Stimulated activated CD4-positive, alpha-beta T cell treated with anti-CD3 and anti-CD28 coated beads, Interleukin-15, amount 100 ng/mL, for 1 hour (primary cell): ENCODE data around the gene PTS.
A peak's percentile ranks its signal among the peaks of the same experiment; 100 is the strongest.

Source experiments
- DNase-seq, 2 donors: peaks; one replicate each; pipeline ENCODE4 v3.0.0-alpha.2; 2020; ENCODE audit warnings: low read depth in 1 of 2, low spot score in 1 of 2

Gene PTS

DNA sequence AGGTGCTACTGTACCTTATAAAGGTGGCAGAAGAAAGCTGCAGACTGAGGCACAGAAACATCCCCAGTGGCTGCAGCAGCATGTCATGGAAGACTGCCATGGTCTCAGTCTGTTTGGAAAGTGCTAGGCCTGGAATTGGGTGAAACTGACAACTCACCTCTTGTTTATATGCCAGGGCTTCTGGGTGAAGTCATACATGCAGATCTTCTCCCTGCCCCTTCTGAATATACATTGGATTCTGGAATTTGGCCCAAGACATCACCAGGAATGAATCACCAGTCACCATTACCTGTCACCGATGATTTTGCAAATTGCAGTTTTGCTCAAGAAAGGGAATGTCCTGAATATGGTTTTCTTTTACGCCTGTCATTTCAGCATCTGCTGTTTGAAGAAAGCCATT, 34.3 kb downstream of the PTS start, which contains the start of gene PLET1:
TSS of gene PLET1 (minus strand) at position 371 of the 400 bp plus-strand sequence. CDS start at position 100, 271 bp downstream.
- DNase-seq: no peak

DNA sequence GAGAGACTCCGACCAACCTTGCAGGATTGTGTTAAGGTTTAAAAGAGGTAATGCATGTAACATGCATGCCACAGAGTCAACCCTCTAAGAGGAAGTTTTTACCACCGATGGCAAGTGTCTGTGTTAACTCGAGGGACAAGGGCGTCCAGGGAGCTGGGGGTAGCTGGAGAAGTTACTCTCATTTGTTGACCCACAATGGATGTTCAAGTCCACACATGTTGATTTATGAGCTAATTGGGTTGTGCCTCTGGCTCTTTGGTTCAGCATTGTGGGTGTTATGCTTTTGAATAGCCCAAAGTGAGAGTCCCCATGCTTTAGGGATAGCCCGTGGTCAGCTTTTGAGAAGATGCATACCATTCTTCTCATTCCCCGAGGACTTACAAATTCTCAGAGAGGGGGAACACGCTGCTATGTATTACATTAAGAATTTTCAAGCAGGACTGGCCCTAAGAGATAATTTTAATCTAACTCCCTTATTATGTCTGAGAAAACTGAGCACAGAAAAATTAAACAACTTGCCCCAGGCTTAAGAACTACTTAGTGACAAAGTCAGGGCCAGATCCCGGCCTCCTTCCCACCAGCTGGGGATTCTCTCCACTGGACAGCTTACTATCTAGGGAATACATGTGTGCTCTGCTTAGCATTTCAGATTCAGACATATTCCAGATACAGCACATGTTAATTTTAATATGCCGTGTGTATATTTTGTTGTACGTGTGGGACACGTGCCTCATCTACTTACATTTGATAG, 39.6 kb downstream of the PTS start:
- DNase-seq: no peak

DNA sequence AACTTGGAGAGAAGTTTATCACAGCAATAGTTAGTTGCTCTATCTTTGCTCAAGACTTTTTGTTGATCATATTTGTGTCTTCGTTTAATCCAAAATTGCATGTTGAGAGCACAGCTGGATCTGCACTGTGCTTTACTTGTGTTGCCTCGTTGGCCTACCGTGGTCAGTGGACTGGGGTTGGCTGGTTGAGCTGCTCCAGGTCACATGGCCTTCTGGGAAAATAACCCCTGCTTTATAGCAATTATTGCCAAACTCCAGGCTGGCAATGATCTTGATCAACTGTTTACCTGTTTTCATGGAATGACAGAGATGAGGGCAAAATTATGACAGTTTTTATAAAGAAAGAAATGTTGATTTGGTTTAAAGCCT, 40.2 kb downstream of the PTS start:
- DNase-seq: no peak

DNA sequence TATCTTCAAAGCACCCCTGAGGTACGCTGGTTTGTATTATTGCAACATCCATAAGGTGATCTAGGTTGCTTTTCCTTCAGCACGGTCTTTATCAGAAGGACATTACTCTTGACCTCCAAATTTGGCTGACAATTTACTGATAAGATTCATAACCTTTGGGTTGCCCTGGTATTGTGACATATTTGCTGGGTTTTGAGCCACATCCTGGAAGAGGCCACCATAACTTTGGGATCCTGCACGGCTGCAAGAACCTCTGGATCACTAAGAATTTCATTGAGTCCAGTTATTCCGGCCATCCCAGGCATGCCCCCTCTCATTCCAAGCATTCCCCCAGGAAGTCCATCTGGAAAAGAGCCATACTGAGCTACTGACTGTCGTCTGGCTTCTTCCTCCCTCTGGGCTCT, 41.0 kb downstream of the PTS start:
- no peak for DNase-seq

DNA sequence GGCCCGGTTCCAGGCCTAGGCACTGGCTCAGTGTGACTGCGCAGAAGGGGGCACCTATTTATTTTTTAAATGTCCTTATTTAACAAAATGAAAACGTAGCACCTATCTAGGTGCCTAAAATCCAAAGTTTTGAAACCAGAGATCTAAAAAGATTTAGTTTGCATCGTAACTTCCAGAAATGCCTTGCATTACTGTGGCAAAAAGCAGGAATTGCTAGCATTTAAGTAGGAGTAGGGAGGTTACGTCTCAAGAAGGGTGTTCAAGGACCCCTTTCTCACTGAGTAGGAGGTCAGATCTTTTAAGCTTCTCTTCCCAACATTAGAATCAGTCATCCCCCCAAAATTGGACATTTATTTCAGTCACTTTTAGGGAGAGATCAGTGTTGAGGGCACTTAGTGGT, 42.2 kb downstream of the PTS start:
- DNase-seq: no peak

DNA sequence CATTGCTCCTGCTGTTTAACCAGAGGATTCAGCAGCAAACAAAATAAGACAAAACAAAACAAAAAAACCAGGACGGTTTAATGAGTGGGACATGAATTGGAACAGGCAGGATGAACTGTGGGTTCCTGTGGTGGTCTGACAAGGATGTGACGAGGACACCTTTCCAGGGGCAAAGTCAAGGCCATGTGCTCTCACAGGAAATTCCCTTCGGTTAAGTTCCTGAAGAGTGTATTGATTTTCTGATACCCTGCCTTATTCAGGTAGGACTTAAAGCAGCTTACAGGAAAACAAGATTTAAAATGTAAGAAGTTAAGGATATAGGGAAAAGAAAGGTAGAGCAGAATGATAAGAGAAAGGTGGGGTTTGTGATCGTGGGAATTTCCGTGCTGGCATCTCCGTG, 42.9 kb downstream of the PTS start:
- DNase-seq: no peak

DNA sequence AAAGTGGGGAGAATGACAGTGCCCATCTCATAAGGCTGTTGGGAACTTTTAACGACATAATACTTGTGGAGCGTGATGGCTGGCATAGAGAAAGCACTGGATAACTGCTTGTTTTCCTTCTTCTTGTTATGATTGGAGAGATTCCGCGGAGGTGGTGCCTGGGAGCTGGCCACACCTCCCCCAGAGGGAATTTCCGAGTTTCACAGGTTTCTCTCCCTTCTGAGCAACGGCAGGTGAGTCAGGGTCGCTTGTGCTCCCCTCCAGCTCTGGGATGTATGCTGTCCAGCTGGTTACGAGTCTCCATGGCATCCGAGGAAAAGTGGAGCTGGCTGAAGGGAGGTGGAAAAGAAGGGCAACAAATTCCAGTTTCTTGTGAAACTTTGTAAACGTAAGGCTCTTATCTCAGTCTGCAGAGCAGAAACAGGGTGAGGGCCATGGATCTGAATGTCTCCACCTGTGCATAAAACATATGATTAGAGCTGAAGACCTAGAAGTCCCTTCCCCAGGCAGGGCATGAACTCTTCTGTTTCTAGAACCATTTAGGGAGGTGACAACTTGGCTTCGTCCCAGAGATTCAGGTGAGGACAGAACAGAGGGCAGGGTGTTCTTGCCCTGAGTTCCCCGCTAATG, 44.4 kb downstream of the PTS start:
- no peak for DNase-seq

DNA sequence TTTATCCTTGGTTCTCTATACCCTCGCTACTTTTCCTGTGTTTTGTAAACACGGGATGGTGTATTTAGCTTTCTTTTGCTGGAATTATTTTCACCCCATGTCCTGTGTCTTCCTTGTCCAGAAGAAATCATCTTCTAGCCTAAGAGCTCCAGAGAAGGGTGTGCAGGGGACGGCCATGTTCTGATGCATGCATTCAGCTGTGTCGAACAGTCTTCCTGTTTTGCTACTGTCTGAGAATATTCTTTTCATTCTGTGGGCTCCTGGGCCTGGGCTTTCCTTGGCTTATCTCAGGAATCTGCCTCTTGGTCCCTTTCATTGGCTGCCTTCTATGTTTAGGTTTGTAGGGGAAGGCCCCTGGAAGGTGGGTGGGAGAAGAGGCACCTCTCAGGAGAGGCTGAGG, 45.0 kb downstream of the PTS start:
- DNase-seq: no peak

DNA sequence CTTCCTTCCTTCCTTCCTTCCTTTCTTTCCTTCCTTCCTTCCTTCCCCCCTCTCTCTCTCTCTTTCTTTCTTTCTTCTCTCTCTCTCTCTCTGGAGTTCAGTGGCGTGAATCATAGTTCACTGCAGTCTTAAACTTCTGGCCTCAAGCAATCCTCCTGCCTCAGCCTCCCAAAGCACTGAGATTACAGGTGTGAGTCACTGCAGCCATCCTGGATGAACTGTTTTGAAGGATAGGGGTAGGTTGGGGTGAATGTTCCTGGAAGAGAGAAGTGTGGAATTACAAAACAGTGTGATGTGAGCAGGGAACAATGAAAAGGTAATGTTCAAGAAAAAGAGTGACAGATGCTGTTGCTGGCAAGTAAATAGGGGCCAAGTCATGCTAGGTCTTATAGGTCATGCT, 46.8 kb downstream of the PTS start:
- DNase-seq: no peak

DNA sequence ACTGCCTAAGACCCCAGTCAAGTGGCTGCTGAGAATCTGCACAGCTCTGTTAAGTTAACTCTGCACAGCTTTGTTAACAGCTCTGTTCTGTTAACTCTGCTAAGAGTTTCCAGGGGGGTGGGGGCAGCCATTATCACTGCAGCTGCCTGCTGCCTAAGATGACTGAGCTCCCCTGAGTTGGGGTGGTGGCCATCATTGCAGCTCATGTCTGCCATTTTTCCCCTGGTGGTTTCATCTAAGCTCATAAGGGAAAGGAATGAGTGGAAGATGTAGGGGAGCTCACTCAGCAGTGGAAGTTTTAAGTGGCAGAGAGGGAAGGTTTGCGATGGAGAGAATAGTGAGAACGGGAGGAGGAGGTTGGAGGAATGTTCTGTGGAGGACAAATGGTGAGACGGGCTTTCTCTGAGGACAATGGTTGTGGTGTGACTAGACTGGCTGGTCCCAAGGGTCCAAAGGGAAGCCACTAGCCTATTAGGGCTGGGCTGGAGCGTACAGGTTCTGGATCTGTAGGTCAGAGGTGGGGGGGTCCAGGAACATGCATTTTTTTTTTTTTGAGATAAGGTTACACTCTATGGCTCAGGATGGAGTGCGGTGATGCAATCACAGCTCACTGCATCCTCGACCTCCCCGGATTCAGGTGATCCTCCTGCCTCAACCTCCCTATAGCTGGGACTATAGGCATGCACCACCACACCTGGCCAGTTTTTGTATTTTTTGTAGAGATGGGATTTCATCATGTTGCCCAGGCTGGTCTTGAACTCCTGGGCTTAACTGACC, 48.0 kb downstream of the PTS start:
- no peak for DNase-seq

DNA sequence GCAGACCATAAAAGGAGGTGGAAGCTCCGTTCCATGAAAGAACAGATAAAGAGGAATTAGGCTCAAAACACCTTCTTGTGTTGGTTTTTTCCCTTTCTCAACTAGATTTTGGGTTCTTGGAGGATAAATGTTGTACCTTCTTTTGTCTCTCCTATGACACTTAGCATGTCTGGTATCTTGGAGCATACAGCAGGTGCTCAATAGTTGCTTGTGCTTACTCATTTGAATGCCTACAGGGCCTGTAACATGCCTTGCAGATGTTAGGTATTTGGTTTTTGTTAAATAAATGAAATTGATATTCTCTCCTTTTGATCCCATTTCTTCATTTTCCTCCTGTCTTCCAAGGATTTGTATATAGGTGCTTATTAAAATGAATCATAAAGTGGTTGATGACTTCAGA, 50.8 kb downstream of the PTS start:
- DNase-seq: no peak

DNA sequence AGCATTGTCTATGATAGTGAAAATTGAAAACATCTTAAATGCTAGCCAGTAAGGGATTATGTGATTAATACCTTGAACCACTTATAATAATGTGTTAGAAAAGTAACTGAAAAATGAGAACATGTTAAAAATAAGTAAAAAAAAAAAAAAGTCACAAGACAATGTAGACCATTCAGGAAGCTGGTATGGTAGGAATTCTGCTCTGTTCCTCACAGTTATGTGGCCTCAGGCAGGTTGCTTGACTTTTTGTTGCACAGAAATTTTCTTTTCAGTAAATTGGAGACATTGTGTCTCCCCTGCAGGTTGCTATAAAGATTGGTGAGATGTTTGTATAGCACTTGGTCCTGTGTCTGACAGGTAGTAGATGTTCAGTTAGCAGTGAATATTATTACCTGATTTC, 51.7 kb downstream of the PTS start:
- no peak for DNase-seq

DNA sequence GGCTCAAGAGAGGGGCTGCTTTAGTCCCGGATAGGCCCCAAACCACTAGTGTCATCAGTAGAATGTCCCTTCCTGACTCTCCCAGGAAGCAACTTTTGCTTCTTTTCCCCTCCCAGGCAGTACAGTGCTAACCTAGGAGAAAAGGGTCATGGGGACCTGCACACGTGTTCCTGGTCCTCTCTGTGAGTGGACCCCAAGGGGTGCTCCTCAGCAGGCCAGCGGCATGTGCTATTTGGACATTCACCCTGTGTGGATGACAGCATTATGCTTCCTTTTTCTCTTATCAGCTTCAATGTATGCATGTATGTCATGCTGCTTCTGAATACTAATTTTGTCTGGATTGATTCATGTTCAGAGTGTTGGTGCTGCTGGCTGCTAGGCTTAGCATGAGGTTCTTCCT, 52.6 kb downstream of the PTS start:
- no peak for DNase-seq

DNA sequence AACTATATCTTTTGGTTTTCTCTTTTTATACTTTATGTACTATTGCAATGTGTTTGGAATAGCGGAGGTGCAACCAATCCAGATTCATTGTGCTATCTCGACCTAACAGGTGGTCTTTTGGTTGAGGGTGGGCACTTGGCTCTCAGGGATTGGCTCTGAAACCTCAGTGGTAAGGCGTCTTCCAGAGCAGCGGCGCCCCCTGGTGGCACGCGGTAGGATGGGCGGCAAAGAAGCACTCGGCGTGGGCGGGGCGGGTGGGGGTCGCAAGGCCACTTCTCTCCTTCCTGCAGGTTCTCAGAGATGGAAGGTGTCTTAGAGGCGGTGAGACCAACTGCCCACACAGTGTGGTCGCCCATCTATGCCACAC, 53.7 kb downstream of the PTS start:
- DNase-seq: peak; percentile 51 to 72

DNA sequence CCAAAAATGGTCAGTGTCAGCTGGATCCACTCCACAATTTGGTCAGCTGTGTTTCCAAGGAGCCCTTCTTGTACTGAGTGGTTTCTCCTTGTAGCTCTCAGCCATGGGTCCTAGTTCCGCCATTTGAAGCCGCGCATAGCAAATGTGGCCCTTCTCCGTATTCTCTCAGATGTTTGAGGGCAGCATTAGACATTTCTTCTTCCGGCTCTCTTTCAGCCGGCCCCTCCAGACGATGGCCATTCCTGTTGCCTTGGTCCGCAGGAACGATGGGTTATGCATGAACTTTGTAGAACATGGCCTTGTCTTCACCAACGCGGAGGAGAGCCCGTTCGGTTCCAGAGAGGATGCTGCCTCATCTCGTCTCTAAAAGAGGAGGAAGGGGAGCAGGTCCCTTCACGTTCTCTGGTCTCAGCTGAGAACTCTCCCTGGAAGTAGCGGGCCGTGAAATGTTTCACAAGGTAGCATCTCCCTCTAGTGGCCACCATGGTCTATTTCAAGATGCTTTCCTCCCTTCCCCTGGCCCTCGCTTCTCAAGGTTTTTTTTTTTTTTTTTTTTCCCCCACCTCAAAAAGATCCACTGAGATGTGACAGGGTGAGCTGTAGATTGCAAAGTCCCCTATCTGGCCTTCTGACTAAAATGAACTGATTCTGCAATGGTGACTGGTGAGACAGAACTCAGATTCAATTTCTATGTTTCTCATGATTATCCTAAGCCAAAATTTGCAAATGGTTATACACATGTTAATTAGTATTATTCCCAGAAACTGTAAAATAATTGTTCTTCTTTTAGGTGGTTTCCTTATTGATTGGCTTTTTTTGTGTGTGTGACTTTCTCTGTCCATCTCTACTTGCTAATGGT, 54.3 kb downstream of the PTS start:
- peak in 1 of 2 donors; percentile 31 for DNase-seq

DNA sequence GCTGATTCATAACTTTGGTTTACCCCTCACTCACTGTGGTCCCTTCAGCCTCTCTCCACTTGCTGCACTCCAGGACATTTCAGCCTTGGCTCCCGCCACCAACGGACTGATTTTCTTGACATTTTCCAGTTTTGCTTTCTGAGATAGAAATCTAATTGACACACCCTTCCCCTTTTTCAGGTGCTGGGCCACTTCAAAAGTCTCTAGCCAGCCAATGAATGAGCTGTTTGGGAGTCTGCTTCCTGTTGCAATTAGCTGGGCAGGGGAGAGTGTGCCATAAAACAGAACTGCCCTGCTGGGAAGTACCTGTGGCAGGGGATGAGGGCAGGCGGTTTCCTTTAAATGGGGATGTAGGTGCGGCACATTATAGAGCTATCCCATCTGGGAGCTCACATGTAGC, 55.5 kb downstream of the PTS start:
- DNase-seq: no peak
